ENCODE measurements around the gene CARD10.

Gene CARD10

GRCh38 chr22:37504964-37505363 lies 14.3 kb downstream of the CARD10 start:
- no peaks in the 10 kb centered on the region for H3K36me3 Mint-ChIP-seq
- DNase-seq (ENCODE audit: low spot score in 2 of 2) (no peak), ATAC-seq (no peak)
- H3K9me3 Mint-ChIP-seq: no peaks in the 10 kb centered on the region
- peaks cover 12% of the 10 kb centered on the region for H3K4me1 Mint-ChIP-seq
- peak overlapping the region; percentile 53 for H3K27ac Mint-ChIP-seq
- no peak overlapping the region for H3K4me3 Mint-ChIP-seq

GRCh38 chr22:37503850-37504249 lies 15.4 kb downstream of the CARD10 start:
- H3K36me3 Mint-ChIP-seq: no peaks in the 10 kb centered on the region
- peak overlapping the region; percentile 53 for H3K27ac Mint-ChIP-seq

GRCh38 chr22:37503183-37503683 lies 16.0 kb downstream of the CARD10 start:
- no peaks in the 10 kb centered on the region for H3K36me3 Mint-ChIP-seq
- DNase-seq (ENCODE audit: low spot score in 2 of 2): no peak
- peak overlapping the region; percentile 48 for H3K27ac Mint-ChIP-seq
- H3K9me3 Mint-ChIP-seq: no peaks in the 10 kb centered on the region
- ATAC-seq: no peak
- H3K4me3 Mint-ChIP-seq: no peak overlapping the region
- peaks cover 16% of the 10 kb centered on the region for H3K4me1 Mint-ChIP-seq

More at GRCh38 chr22:37503850-37504249, 15.4 kb downstream of the CARD10 start:
- Mint-ChIP-seq H3K4me3 (no peak overlapping the region), H3K4me1 (peaks cover 12% of the 10 kb centered on the region), H3K9me3 (no peaks in the 10 kb centered on the region)
- ATAC-seq (no peak), DNase-seq (ENCODE audit: low spot score in 2 of 2) (no peak)

- Mint-ChIP-seq H3K4me1 (peaks cover 21% of the 10 kb centered on the region), H3K36me3 (no peaks in the 10 kb centered on the region), H3K4me3 (no peak overlapping the region), H3K27ac (peak overlapping the region; percentile 41), H3K9me3 (no peaks in the 10 kb centered on the region)
- no peak for DNase-seq (ENCODE audit: low spot score in 2 of 2)
- ATAC-seq: no peak
Measured at GRCh38 chr22:37502342-37503182, 16.7 kb downstream of the CARD10 start.

- H3K27ac Mint-ChIP-seq: peak overlapping the region; percentile 41
- ATAC-seq: no peak
- H3K36me3 Mint-ChIP-seq: no peaks in the 10 kb centered on the region
- DNase-seq (ENCODE audit: low spot score in 2 of 2): no peak
- no peaks in the 10 kb centered on the region for H3K9me3 Mint-ChIP-seq
- H3K4me3 Mint-ChIP-seq: no peak overlapping the region
- peaks cover 21% of the 10 kb centered on the region for H3K4me1 Mint-ChIP-seq
Measured at GRCh38 chr22:37501610-37502341, 17.4 kb downstream of the CARD10 start.

GRCh38 chr22:37500745-37501609 lies 18.2 kb downstream of the CARD10 start:
- no peak for ATAC-seq
- Mint-ChIP-seq H3K4me1 (peaks cover 21% of the 10 kb centered on the region), H3K9me3 (no peaks in the 10 kb centered on the region), H3K27ac (no peak overlapping the region), H3K4me3 (no peak overlapping the region), H3K36me3 (no peaks in the 10 kb centered on the region)
- no peak for DNase-seq (ENCODE audit: low spot score in 2 of 2)

- H3K9me3 Mint-ChIP-seq: no peaks in the 10 kb centered on the region
- peaks cover 21% of the 10 kb centered on the region for H3K4me1 Mint-ChIP-seq
- no peaks in the 10 kb centered on the region for H3K36me3 Mint-ChIP-seq
- H3K4me3 Mint-ChIP-seq: no peak overlapping the region
- no peak overlapping the region for H3K27ac Mint-ChIP-seq
- ATAC-seq: no peak
- no peak for DNase-seq (ENCODE audit: low spot score in 2 of 2)
Measured at GRCh38 chr22:37499789-37500540, 19.2 kb downstream of the CARD10 start.

GRCh38 chr22:37499027-37499707 lies 20.0 kb downstream of the CARD10 start:
- no peak for DNase-seq (ENCODE audit: low spot score in 2 of 2)
- no peaks in the 10 kb centered on the region for H3K36me3 Mint-ChIP-seq
- H3K9me3 Mint-ChIP-seq: no peaks in the 10 kb centered on the region
- no peak overlapping the region for H3K27ac Mint-ChIP-seq
- peaks cover 21% of the 10 kb centered on the region for H3K4me1 Mint-ChIP-seq
- H3K4me3 Mint-ChIP-seq: no peak overlapping the region
- no peak for ATAC-seq

GRCh38 chr22:37498289-37498909 lies 20.8 kb downstream of the CARD10 start:
- DNase-seq (ENCODE audit: low spot score in 2 of 2) (peak; percentile 59 to 84), ATAC-seq (peak; percentile 87)
- H3K4me1 Mint-ChIP-seq: peaks cover 26% of the 10 kb centered on the region
- no peak overlapping the region for H3K4me3 Mint-ChIP-seq
- H3K9me3 Mint-ChIP-seq: no peaks in the 10 kb centered on the region
- no peaks in the 10 kb centered on the region for H3K36me3 Mint-ChIP-seq
- no peak overlapping the region for H3K27ac Mint-ChIP-seq

- no peak for ATAC-seq
- no peaks in the 10 kb centered on the region for H3K36me3 Mint-ChIP-seq
- peaks cover 34% of the 10 kb centered on the region for H3K4me1 Mint-ChIP-seq
- DNase-seq (ENCODE audit: low spot score in 2 of 2): no peak
- H3K4me3 Mint-ChIP-seq: no peak overlapping the region
- H3K9me3 Mint-ChIP-seq: no peaks in the 10 kb centered on the region
- no peak overlapping the region for H3K27ac Mint-ChIP-seq
Measured at GRCh38 chr22:37497062-37497599, 22.1 kb downstream of the CARD10 start.

- Mint-ChIP-seq H3K4me3 (no peak overlapping the region), H3K27ac (no peak overlapping the region), H3K36me3 (no peaks in the 10 kb centered on the region), H3K4me1 (peaks cover 29% of the 10 kb centered on the region), H3K9me3 (no peaks in the 10 kb centered on the region)
- no peak for ATAC-seq
- DNase-seq (ENCODE audit: low spot score in 2 of 2): no peak
Measured at GRCh38 chr22:37496651-37497050, 22.6 kb downstream of the CARD10 start.

- no peak overlapping the region for H3K4me3 Mint-ChIP-seq
- no peak overlapping the region for H3K27ac Mint-ChIP-seq
- DNase-seq (ENCODE audit: low spot score in 2 of 2): no peak
- H3K9me3 Mint-ChIP-seq: no peaks in the 10 kb centered on the region
- no peak for ATAC-seq
- no peaks in the 10 kb centered on the region for H3K36me3 Mint-ChIP-seq
- peaks cover 48% of the 10 kb centered on the region for H3K4me1 Mint-ChIP-seq
Measured at GRCh38 chr22:37493979-37494378, 25.2 kb downstream of the CARD10 start.

- Mint-ChIP-seq H3K4me3 (no peak overlapping the region), H3K4me1 (peaks cover 50% of the 10 kb centered on the region), H3K9me3 (no peaks in the 10 kb centered on the region), H3K27ac (no peak overlapping the region), H3K36me3 (no peaks in the 10 kb centered on the region)
- peak; percentile 74 for ATAC-seq
- peak; percentile 13 to 71 for DNase-seq (ENCODE audit: low spot score in 2 of 2)
Measured at GRCh38 chr22:37492428-37493344, 26.5 kb downstream of the CARD10 start.
